HG02943 (cell line): ENCODE results near the gene UST.
"Not testable (repeated sequence)": the region's sequence is repeated elsewhere in the genome, so short reads cannot be mapped to it uniquely, and the experiment has no call there.

ENCODE experiments used
- ATAC-seq: cut with Tn5 transposase; IDR thresholded peaks from one replicate; pipeline ENCODE4 v1.9.1; 2021; ENCODE audit warnings: mild to moderate bottlenecking, low read depth, moderate library complexity; ENCODE audit not compliant: unreplicated experiment

Gene UST

DNA sequence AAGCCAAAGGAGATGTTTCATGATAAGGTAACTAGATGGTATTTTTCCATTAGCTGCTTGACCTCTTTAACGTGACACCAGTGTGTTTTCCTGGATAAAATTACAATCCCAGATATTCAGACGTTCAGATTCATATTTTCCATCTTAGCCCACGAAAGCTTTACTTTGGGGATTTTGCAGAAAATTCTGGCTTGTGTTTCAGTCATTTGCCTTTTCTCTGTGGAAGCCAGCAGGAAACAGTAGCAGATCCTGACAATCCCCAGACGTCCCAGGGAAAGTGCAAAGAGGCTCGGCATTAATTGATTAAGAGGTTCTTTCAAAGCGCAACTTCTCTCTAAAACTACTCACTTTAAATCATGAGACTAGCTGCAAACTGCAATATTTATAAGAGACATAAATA, 243.6 kb downstream of the UST start:
- no peak for ATAC-seq

DNA sequence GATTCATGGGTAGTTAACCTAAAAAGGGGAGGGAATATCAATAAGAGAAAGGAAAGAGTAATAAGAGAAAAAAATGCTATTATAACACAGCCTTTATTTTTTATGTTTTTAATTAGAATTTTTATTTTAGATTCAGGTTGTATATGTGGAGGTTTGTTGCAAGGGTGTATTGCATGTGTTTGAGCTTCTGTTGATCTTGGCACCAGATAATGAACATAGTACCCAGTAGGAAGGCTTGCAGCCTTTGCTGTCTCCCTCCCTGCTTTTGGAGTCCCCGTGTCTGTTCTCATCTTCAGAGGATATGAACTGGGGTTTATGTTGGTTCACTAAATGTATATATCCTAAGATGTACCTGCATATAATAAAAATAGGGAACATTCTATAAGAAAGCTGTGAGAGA, 250.0 kb downstream of the UST start:
- ATAC-seq = no peak

DNA sequence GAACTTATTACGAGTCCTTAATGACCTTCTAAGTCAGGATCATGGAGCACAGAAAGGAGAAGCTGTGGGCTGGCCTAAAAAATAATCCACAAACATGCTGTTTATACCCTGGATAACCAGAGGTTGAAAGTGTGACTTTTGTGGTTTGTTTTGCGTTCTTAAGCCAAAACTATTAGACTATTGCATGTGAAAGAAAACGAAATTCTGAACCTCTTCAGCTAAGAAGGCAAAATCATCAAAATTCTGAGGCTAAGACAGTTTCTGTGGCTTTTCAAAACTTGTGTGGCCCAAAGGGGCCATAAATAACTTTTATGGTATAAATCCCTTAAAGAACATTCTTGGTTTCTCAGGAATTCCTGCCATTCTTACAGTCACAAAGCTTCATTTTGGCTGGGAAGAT, 251.0 kb downstream of the UST start:
- ATAC-seq = no peak

DNA sequence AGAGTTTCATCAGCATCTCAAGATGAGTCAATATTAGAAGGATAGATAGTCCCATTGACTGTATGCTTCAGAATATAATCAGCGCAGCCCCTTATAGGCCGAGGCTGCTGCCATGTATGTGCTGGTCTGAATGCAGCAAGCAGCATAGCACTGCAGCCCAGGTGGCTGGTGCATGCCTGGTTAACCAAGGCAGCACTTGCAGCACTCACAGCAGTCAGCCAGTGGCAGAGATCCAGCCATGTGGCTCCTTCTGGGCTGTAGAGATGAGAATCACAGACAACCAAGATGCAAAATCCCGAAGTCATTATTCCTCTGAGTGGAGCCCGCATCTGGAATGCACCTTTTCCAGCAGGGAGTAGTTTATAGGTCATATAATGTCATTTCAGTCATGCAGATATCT, 251.9 kb downstream of the UST start:
- ATAC-seq = no peak

DNA sequence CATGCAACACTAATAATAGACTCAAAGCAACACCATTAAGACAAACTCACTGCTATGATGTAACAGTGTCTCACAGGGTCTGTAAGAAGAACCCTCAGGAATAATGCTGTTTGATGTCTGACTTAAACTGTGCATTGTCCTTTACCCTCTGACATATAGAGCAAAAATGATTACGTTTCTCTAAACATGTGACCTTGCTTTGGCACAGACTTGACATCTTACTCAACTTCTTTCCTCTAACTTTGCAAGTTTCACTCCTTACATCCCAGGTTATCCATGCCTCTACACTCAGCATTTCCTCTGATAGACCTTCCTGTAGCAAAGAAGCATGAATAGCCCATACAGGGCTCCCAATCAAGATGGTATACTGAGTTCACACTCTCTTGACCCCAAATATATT, 252.7 kb downstream of the UST start:
- ATAC-seq = no peak

DNA sequence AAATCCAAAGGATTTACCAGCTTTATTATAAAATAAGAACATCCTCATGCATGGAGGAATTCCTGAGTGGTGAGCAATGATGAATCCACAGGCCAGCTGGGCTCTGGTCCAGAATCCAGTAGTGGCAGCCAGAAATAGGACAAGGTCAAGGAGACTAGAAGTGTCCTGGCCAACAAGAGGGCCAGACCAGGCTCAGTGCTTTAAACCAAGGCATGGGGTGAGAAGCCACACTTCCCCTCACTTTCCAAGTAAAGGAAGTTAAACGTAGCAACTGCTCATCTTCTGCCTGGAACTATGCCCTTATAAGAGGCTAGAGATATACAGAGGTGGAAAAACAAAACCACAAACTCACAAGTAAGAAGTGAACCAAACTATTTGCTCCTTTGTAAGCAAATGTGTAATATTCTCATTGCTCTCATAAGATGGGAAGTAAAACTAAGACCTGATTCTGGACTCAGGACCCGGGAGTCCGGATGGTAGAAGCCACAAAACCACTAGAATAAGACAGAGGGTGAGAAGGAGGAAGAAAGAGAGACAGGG, 253.2 kb downstream of the UST start:
- ATAC-seq = no peak

DNA sequence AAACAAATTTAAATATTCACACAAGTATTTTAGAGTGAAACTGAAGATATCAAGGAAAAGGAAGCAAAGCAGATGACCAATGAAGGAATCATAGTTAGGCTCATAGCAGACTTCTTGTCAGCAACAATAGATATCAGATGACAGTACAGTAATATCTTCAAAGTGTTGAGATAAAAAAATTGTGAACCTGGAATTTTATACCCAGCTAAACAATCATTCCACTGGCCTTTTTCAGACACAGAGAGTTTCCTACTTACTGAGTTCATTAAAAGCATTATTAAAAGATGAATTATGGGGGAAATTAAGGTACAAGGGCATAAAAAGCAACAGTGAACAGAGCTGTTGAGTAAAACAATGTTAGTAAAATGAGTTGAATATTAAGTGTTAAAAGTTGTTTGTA, 254.6 kb downstream of the UST start:
- ATAC-seq = no peak

DNA sequence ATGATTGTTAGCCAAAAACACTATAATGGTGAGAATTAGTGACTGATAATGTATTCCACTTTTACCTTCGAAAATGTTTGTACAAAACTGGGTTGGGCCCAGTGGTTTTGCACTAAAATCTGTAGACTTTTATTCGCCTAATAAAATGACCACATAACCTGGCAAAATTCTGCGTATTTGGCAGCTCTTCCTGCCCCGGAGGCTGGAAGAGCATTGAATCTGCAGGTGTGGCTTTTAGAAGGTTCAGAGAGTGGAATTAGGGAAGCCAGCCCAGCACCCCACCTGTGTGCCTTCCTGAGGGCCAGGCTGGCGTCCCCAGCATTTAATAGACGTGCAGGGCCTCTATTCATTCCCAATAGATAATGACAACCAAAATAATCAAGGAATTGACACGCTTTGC, 256.7 kb downstream of the UST start:
- no peak for ATAC-seq

DNA sequence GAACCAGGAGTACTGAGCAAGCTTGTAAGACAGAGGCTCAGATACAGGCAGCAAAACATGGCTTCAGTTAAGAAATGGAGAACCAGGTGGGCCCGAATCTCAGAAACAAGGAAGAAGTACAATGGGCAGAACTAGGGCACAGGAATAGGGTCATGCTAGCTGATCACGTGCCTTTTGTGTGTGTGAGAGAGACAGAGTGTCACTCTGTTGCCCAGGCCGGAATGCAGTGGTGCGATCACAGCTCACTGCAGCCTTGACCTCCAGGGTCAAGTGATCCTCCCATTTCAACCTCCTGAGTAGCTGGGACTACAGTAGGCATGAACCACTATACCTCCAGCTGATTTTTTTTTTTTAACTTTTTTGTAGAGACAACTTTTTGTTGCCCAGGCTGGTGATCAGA, 257.8 kb downstream of the UST start:
- no peak for ATAC-seq

DNA sequence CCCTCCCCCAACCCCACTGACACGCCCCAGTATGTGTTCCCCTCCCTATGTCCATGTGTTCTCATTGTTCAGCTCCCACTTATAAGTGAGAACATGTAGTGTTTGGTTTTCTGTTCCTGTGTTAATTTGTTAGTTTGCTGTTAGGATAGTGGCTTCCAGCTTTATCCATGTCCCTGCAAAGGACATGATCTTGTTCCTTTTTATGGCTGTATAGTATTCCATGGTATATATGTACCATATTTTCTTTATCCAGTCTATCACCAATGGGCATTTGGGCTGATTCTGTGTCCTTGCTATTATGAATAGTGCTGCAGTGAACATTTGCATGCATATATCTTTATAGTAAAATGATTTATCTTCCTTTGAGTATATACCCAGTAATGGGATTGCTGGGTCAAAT, 259.4 kb downstream of the UST start:
- ATAC-seq = not testable (repeated sequence)

DNA sequence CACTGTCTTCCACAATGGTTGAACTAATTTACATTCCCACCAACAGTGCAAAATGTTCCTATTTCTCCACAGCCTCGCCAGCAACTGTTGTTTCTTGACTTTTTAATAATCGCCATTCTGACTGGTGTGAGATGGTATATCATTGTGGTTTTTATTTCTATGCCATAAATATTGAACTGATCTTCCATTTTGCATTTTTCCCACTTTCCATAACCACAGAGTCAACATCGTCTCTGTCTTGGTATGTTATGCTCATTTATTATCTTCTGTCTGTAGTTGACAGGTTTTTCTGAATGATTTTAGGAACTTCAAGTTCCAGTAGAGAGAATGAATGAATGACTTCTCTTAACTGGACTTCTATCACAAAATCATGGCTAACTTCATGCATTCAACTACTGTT, 259.8 kb downstream of the UST start:
- ATAC-seq = no peak

DNA sequence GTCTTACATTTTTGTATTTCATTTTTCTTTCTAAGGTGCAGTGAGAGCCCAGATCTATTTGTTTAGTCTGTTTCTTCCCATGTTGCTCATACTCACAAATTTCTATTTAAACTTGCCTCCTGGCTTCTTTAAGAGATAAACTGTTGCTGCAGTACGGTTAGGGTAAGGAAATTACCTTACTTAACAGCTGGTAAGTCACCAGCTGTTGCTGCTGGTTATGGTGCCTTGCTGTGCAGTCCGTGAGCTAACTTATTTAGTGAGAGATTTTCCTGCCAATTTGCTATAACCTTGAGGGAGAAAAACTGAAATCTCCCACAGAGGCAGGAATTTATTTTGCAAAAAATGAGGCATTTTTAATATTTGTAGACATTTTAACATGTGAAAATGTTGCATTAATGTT, 261.0 kb downstream of the UST start:
- no peak for ATAC-seq

DNA sequence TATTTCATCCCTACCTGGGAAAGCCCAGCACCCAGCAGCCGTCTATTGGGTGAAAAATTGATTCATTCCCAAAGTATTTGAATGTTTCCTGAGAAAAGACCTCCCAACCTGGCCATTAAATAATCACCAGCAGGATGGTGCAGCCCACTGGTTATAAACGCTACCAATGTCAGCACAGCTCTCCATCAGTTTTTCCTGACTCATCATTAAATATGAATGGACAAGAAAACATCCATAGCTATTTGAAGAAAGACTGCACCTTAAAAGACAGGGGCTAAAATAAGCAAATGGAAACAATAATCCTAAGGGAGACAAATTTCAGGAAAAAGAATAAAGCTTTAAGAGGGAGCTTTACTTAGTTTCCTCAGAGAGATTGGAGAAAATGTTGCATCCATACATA, 261.9 kb downstream of the UST start:
- no peak for ATAC-seq

DNA sequence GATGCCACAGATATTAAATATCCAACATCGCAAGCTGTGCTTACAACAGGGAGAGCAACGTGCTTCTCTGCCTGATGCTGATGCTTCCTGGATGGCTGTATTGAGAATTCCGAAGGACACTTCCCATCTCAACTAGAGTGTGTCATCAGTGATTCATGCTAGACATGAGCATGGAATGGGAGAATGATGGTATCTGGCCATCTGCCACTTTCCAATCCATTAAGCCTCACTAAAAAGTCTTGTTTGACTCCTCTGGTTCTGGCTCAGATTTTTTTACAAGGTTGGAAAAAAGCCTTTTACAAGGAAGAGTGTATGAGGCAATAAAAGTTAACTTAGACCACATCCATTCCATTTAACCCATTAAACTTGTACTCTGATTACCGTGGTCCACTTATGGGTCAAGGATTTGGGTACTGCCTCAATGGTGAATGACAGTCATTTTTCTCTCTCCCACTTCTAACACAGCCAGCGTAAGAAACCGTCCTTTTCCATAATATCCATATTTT, 265.3 kb downstream of the UST start:
- ATAC-seq = no peak

DNA sequence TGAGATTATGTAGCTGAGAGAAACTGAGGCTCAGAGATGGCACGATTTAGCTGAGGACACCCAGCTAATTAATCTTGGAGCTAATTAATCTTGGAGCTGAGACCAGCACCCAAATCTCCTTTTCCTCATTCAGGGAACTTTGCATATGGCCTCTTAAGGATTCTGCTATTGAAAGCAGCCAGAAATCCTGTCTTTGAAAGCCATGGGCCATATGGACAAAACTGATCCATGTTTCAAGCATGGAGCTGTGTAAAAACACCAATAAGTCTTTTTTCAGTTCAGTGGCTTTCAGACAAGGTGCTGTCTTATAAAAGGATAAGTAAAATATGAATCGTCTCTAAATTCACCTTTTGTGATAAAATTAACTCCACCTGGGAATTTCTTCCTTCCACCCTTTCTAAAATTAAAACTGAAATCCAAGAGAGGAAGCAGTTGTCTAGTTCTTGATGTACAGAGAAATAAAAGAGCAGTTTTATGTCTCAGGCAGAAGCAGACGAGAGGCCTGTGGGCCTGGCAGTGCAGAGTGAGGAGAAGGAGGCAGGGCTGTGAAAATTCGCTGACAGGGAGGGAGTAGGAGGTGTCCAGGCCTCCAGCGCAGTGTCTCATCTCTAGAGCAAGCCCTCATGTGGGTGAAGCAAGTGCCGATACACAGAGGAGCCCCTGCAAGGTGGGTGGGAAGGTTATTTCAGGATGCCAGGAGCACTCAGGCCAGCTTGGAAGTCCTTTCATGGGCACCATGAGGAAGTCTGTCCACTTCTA, 266.9 kb downstream of the UST start:
- no peak for ATAC-seq

DNA sequence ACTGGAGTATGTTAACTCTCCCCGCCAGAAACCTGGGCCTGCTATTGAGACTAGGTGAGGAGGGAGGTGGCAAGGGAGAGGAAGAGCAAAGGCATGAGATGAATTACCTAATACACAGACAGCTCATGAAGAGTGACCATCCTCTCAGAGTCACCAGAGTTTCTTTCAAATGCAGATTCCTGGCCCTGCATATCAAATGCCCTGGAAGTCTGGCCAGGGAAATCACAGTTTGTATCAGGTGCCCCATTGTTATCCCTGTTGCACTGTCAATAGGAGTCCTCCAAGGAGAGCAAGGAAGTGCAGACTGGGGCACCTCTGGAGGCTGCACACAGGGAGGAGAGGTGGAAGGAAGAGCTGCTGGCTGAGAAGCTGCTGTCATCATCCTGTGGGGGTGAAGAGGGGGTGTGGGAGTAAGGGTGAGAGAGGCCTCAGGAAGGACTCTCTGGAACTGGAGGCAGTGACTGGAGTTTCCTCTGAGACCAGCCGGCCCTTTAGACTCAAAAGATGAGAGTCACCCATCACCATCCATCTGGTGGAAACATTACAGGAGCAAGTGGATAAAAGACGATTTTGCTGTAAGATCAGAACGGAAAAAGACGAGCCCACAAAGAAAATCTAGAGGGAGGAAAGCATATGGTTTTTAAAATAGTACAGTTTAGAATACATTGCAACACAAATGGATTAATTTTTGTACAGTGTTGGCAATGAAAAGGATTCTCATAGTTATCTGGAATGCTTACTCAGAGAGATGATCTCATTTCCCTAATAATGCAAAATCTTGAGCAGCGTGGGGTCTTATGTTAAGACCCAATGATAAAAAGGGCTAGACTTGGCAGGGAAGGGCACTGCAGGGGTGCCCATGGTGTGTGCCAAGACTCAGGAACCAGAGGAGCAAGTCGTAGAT, 268.1 kb downstream of the UST start:
- ATAC-seq = no peak

DNA sequence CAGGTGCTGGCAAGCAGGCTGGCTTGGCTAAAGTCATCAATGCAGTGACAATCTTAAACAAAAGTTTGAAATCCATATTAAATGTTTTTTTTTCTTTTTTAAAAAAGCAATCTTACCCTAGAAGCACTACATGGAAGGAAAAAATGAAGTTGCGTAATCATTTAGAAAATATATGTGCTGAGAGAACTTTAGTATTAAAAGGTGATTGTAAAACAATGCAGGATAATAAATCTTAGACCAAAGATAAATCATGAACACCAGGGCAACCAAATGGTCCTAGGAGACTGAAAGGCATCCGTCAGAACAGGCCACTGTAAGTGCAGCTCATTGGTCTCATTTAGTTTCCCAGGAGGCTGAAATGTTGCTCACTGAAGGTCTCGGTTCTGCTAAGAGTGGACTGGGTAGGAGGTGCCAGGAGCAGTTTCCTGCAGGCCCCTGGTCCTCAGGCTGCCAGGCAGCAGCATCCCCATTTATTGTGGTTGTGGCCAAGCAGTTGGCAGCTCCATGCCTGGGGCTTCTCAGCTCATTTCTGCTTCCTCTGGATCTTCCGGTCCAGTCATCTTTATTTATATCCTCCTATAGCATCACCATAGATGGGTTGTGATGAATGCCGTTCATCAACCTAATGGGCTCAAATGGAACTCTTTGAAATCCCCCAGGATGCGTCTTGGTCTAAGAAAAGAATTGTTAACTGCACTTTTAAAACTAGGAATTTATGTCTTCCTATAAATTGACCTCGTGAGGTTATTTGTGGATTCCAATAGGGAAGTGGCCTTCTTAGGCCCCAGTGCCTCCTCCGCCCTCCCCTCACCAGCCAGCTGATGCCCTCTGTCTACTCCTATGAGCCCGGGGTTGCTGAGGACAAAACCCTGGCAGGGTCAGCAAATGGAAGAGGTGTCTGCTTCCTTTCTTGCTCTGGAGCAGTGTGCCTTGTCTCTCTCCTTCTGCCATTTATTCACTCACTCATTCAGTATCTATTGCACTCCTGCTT, 269.0 kb downstream of the UST start:
- no peak for ATAC-seq

DNA sequence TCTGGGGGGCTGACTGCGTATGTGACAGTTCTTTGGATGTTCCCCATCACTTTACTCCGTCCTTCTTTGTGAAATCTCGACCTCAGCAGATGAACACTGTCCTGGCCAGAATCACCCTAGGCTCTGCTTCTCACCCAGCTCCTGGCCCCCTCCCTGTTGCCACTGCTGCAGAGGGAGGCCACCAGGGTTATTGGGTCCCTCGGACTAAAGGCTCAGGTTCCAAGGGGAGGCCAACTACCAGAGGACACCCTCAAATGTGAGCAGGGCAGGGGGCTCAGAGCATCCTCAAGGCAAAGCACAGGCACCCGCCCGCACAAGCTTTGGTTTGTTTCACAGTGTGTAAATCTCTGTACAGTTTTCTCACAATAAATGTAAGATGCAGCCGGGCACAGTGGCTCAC, 269.9 kb downstream of the UST start:
- no peak for ATAC-seq

DNA sequence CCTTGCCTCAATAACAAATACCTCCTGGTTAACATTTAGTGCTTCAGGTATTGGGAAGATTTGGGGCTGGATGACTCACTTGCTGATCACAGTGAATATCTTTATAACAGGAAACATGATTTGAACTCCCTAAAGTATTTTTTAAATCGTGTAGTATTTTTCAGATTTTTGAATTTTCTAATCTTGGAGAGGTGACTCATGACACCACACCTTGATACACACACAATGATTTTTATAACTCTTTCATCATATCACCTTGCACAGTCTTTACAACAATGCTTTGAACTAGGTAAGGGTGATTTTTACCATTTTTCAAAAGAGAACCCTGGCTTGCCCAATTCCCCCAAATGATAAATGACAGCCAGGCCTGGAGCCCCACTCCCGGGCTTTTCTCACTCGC, 273.5 kb downstream of the UST start:
- no peak for ATAC-seq

DNA sequence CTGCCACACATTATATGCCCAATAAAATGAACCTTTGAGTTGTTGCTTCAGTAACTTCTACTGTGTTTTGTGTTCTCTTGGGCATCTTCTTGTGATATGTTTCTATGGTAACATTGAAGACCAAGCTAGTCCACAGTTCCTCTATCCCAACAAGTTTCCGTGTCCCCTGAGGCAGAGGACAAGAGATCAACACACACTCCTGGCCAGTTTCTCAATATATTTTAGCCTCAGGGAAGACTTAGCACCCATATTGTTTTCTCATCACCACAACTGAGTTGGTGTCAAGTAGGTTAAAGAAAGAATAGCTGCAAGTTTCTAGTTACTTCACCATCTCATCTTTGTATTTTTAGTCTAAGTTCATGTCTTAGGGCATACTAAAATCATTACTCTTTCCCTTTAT, 277.5 kb downstream of the UST start:
- no peak for ATAC-seq
